GM12801 (cell line): ENCODE measurements around the gene ADSL.

ENCODE experiments used
- TF ChIP-seq, protein P1 (sequence below): IDR thresholded peaks from one replicate; pipeline ENCODE4 v1.5.1; 2011; ENCODE audit warnings: control low read depth; ENCODE audit not compliant: insufficient read length; ENCODE audit errors: extremely low read depth

Gene ADSL

DNA sequence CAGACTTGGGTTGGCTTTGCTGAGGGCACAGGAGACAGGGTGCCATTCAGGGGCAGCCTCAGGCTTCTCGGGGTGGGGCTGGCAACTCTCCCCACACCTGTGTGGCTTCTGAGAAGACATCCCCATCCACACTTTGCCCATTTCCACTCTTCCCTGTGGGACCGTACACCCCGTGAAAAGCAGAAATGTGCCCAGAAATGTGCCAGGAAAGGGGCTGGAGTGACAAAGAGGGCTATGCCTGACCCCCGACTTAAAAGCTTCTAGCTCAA lies 74.7 kb downstream of the ADSL start:
- TF ChIP-seq, protein P1, sequence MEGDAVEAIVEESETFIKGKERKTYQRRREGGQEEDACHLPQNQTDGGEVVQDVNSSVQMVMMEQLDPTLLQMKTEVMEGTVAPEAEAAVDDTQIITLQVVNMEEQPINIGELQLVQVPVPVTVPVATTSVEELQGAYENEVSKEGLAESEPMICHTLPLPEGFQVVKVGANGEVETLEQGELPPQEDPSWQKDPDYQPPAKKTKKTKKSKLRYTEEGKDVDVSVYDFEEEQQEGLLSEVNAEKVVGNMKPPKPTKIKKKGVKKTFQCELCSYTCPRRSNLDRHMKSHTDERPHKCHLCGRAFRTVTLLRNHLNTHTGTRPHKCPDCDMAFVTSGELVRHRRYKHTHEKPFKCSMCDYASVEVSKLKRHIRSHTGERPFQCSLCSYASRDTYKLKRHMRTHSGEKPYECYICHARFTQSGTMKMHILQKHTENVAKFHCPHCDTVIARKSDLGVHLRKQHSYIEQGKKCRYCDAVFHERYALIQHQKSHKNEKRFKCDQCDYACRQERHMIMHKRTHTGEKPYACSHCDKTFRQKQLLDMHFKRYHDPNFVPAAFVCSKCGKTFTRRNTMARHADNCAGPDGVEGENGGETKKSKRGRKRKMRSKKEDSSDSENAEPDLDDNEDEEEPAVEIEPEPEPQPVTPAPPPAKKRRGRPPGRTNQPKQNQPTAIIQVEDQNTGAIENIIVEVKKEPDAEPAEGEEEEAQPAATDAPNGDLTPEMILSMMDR: no peak

DNA sequence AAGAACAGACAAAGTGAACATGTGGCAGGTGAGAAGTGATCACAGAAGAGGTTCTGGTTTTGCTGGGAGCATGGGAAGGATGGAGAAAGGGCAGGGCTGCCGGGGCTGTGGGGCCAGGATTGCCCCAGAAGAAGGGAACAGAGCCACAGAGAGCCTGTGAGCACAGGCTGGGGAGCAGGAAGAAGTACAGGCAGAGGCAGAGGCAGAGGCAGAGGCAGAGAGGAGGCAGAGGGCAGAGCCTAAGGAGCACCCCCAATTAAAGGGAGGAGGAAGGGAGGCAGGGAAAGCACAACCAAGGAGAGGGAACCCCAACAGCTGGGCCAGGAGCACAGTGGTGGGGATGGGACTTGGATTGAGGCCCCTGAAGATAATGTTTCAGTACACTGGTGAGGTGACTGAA lies 75.6 kb downstream of the ADSL start:
- TF ChIP-seq, protein P1: no peak

DNA sequence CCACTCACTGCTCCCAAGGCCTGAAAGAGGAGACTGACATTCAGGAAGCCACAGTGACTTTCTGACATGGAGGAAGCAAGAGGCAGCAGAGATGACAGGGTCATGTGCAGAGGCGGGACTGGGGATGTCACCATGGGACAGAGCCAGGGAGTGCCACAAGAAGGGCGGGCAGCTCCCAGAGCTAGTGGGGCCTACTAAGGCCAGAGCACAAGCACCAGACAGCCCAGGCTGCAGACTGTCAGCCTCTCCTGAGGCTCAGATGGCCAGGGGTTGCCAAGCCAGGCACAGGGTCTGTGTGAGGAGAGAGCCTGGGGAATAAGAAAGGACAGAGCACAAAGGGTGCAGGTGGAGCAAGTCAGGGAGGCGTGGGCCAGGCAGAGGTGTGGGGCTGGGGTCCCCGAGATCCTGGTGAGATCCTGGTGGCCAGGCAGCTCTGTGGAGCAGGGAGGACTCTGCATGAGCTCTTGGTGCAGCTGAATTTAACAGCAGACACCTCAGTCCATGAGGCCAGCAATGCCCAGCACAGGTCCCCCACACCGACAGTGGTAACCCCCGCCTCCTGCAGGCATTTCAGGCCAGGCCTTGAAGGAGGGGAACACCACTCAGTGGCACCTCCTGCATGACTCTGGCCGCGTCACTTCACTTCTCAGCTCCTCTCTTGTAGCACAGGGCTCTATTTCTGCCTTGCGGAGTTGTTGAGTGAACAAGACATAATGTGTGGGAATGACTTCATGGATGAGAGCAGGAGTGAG lies 76.4 kb downstream of the ADSL start:
- TF ChIP-seq, protein P1: no peak

DNA sequence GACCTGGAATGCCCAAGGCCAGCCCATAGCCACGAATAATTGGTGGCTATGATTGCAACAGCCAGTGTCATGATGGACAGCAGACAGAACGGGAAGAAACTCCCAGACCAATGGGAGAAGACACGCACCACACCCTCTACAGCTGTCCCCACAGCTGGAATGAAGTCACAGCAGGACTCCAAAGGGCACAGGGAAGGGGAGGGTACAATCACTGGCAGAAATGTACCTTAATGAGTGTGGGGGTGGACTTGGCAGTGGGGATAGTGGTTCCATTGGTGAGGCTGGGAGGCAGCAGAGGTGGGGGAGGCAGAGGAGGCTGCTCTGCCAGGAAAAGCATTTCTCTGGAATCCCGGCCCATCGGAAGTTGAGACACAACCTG lies 77.0 kb downstream of the ADSL start:
- TF ChIP-seq, protein P1: no peak

DNA sequence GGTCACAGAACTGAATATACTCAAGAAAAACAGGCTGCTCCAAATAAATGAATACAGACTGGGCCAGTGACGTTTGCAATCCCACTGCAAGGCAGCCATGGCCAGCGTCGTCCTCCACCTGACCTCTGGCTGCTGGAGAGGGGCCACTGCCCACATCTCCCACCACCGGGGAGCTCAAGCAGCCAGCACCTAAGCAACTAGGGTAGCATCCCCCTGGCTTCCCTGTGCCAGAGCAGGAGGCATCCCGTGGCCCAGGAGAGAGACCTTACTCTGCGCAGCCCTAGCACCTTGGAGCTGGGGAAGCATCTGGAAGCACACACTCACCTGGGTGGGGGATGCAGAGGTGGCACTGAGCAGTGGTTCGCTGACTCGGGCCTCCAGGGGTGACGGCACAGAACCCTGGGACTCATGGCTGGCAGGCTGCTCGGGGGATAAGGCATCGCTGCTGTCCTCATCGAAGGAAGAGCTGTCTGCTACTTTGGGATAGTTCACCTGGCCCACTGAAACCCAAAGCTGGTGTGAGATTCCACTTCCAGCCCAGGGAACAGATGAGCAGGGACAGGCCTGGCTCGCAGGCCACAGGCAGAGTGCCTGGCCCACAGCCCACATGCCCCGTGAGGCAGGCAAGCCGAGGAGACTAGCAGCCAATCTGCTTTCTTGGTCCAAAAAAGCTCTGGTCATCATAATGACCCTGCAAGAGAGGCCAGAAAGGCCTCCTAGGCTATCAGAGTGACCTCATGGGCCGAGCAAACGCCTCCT lies 77.8 kb downstream of the ADSL start:
- TF ChIP-seq, protein P1: no peak

DNA sequence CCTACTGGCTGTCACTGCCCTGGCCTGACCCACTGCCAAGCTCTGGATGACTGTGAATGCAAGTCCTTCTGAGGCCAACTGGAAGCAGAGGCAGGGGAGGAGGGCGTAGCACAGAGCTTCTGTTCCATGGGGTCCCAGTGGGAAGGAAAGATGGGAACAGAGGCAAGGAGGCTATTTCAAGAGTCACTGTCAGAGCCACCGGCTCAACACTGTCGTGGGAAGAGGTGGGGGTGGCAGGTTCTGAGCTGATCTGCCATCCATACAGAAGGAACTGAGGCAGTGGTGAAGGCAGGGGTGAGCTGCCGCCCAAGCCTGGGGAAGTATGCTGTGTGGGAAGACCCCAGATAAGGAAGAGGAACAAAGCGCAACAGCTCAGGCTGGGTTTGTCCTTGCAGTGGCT lies 78.8 kb downstream of the ADSL start:
- TF ChIP-seq, protein P1: no peak

DNA sequence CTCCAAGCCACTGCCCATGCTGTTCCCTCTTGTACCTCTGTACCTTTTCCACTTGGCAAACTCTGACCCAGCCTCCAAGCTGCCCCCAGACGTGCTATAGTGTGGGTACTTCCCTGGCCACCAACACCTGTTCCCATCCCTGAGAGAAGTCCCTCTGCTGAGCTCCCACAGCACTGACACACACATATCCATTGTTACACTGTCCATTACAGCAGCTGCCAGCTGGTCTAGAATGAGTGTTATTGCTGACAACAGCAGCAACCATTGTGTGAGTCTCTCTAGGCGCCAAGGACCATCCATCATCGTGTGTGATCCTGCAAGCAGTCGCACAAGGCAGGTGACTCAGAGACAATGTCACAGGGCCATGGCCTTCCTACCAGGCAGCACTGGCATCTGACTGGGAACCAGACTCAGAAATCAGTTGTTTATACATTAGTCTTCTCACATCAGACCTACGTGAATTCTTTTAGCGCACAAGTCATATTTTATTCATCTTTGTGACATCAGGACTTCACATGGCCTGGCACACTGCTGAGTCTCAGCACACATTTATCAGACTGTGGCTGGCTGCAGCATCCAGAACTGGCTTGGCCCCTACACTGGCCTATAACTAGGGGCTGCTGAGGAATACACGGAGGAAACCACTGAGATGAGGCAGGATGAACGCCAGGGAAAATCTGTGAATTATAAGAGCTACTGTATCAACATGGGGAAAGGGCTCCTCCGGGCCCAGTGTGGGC lies 80.5 kb downstream of the ADSL start:
- TF ChIP-seq, protein P1: no peak
